HL-60/S4 treated with phorbol 12-myristate 13-acetate at 8.2 ng/mL for 4 days and 3 days (cell line): ENCODE measurements around the gene INPP5D.

Experiments
- in situ Hi-C: fragments of 300-500 bp; cut with MboI; formaldehyde crosslinking; loops from 2 replicates; pipeline ENCODE4 v1.15.0; 2022; ENCODE audit warnings: low sequenced_read_pairs

Gene INPP5D

DNA sequence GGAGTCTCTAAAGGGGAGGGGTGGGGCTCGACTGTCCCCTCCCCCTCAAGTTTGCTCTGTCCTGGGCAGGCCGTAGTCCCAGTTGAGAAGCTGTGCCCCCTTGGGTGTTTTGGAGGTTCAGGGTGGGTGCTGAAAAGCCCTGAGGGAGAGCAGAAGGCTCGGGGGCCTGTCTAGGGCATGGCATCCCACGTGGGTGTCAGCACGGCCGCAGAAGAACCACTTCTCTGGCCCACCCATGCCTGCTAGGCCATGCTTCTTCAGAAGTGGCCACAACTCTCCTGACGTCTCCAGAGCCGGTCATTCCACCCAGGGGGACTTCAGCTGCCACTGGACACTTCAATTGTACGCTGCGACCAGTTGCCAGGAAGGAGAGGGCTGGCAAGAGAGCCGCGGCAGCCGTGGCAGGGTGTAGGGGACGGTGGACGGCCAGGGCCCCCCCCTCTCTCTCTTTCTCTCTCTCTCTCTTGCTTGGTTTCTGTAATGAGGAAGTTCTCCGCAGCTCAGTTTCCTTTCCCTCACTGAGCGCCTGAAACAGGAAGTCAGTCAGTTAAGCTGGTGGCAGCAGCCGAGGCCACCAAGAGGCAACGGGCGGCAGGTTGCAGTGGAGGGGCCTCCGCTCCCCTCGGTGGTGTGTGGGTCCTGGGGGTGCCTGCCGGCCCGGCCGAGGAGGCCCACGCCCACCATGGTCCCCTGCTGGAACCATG is at the start of gene INPP5D:
TSS of gene INPP5D (plus strand) at position 546 of the 704 bp plus-strand sequence. CDS start at position 683, 137 bp downstream.
- in situ Hi-C loops, result no loop called here

DNA sequence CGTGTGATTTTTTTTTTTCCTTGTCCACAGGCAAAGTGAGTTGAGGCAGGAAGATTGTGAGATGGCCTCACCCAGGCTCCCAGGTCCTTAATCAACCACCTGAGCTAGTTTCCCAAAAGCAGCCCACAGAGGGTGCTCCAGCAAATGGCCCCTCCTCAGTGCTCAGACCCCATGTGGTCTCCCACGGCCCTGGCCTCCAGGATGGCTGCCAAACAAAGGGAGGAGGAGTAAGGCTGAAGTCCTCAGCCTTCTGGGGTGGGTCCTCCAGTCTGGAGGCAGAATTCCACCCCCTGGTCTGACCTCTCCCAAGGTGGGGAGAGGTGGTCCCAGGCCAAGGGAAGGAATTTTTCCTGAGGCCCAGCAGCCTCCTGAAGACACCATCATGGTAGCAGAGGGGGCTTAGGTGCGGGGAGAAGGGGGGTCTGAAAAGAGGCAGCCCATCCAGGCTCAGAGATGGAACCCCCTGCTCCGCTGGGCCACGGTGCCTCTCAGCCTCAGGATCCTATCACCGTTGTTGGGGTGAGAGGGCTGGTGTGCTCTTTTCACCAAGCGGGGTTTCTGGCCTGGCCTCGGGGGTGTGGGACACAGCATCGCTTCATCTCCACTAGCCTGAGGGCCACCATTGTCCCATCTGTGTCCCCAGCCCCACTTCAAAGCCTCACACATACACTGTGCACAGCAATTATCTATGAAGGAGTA is 49.4 kb upstream of the INPP5D start:
- in situ Hi-C loops, result no loop called here

DNA sequence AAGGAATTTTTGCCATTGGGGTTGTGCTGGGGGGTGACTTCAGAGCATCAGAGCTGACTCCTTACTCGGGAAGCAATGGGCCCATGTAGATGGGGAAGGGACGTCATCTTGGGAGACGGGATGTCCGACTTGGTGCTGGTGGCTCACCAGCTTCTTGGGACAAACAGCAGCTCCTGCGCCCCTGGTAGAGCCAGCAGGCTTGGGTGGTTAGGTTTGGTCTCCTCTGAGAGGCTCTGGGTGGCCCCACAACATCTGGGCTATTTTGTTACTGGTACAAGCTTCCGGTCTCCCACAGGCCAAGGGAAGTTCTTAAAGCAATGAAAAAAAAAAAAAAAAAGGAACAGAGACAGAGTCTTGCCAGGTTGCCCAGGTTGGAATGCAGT is 48.9 kb upstream of the INPP5D start:
- in situ Hi-C loops, result no loop called here

DNA sequence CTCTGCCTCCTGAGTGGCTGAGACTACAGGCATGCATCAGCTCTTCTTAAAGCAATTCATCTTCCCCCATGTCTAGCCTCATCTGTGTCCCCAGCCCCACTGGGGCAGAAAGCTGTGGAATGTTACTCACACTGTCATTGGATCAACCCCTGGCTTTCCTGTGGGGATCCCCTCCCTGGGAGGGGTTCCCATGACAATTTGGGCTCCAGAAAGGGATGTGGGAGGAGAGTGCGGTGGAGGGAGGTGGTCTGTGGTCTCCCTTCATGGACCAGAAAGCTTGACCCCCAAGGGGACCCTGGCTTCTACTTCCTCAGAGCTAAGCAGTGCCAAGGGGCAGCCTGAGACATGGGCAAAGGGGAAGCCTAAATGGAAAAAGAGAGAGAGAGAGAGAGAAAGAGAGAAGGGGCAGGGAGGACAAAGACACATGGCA is 48.4 kb upstream of the INPP5D start:
- in situ Hi-C loops, result no loop called here

DNA sequence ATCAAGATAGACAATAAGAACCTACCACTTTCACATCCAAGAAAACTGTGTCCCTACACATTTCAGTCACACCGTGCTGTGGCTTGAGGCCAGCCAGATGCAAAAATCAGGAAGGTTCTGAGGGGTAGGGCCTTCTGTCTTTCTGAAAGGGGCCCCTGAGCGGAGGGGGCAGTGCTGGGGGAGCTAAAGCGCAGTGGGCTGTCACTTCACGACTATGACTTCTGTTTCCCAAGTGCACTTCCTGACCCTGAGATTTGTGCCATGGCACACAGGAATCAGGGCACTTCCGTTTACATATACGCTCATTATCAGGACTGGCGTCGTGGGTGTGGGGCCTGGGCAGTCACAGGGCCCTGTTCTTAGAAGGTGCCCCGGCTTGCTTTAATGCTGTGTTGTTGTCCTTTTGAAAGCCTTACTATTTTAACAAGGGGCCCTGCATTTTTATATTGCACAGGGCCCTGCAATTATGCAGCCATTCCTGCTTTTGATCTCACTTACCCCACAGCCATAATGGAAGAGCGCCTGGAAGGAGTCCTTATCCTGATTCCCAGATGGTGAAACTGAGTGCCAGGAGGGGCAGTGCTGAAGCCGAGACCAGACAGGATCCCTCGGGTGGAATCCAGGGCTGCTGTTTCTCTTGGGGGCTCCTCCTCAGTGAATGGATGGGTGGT is 47.7 kb upstream of the INPP5D start:
- in situ Hi-C loops, result no loop called here

DNA sequence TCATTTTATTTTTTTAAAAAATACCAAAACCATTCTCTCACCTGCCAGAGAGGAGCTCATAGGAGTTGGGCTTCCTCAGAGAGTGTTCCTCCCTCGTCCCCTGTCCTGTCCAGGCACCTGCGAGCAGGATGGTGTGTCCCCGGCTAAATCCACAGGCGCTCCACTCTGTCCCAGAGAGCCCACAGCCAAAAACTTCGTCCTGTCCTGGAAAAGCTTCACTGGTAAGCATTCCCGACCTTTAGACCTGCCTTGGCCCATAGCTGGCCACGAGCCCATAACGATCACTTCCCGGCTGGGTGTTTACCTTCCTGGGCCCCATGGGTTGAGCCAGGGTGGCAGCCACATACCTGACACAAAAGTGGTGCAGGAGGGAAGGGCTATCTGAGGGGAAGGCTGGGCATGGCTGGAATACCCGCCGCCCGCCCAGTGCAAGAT is 47.1 kb upstream of the INPP5D start, which contains the start of gene NGEF:
TSS of gene NGEF (minus strand) at position 230 of the 435 bp plus-strand sequence. CDS start 38,366 bp downstream, outside the sequence.
- in situ Hi-C loops, result no loop called here

DNA sequence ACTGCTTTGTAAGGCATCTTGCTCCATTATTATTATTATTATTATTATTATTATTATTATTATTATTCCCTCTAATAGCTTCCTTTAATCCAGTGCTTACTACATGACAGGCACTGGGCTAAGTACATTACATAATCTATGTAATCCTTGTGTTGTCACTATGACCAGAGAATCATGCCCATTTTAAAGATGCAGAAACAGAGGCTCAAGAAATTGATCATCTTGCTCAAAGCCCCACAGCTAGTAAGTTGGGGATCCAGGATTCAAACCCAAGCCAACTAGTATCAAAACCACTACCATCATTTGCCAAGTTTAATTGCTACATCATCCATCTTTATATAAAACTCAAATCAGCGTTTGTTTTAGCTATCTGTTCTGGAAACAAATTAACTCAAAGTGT is 46.5 kb upstream of the INPP5D start:
- in situ Hi-C loops, result no loop called here

DNA sequence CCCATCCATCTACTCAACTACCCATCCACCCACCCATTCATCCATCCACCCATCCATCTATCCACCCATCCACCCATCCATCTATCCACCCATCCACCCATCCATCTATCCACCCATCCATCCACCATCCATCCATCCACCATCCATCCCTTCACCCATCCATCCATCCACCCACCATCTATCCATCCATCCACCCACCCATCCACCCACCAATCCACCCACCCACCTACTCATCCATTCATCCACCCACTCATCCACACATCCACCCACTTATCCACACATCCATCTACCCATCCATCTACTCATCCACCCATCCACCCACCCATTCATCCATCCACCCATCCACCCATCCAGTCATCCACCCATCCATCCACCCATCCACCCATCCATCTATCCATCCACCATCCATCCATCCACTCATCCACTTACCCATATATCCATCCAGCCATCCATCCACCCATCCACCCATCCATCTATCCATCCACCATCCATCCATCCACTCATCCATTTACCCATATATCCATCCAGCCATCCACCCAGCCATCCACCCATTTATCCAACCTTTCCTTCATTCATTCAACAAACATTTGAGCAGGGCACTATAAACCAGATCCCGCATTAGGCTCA is 45.0 kb upstream of the INPP5D start:
- in situ Hi-C loops, result no loop called here

DNA sequence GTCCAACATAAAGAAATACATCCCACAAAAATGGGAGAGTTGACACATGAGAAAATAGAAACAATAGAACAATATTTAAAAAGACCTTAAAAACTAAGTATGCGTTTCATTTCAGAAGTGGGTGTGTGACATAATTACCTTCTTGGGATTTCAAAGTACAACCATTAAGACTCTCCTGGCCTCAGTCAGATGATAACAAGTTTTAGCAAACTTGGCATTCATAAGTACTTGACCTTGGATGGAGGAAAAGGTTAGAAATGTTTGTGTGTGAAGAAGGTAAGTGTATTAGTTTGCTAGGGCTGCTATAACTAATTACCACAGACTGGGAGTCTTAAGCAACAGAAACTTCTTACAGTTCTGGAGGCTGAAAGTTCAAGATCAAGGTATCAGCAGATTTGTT is 42.2 kb upstream of the INPP5D start:
- in situ Hi-C loops, result no loop called here

DNA sequence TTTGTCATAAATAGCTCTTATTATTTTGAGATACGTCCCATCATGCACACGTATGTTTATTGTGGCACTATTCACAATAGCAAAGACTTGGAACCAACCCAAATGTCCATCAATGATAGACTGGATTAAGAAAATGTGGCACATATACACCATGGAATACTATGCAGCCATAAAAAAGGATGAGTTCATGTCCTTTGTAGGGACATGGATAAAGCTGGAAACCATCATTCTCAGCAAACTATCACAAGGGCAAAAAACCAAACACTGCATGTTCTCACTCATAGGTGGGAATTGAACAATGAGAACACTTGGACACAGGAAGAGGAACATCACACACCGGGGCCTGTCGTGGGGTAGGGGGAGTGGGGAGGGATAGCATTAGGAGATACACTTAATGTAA is 40.5 kb upstream of the INPP5D start:
- in situ Hi-C loops, result loop anchor here (10.0 kb wide), 1 partner anchor 155 kb away; no protein-coding TSS in a partner anchor

DNA sequence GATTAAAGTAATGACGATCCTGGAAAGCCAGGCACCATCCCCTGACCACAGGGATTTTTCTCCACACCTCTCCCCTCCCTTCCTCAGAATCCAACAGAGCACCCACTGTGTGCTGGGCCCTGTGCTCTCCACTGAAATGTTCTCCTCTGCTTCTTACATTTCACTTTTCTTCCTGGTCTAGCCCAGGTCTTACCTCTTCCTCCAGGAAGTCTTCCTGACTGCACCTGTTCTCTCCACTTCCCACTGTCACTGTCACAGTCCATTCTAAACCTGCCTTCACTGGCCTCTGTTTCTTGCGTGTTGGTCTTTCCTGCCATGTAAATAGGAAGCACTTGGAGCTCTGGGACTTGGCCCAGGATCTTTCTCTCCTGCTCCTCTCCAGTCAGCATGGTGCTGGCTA is 39.7 kb upstream of the INPP5D start:
- in situ Hi-C loops, result loop anchor here (10.0 kb wide), 1 partner anchor 156 kb away; no protein-coding TSS in a partner anchor

DNA sequence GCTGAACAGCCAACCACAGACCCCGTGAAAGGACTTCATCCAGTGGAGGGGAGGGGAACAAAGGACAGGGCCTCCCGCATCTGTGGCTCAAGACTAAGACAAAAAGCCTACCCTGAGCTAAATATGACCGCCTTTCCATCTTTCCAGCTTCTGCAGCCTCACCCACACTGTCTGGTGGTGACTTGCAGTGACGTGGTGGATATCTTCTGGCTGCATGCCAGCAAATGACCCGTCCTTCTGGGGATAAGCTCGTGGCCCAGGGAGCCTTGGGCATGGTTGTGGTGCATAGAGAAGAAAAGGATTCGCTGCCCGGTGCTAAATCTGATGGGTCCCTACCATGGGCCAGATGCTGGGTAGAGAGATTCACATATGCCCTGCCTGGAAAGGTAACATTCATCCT is 38.4 kb upstream of the INPP5D start:
- in situ Hi-C loops, result loop anchor here (10.0 kb wide), 1 partner anchor 157 kb away; no protein-coding TSS in a partner anchor

DNA sequence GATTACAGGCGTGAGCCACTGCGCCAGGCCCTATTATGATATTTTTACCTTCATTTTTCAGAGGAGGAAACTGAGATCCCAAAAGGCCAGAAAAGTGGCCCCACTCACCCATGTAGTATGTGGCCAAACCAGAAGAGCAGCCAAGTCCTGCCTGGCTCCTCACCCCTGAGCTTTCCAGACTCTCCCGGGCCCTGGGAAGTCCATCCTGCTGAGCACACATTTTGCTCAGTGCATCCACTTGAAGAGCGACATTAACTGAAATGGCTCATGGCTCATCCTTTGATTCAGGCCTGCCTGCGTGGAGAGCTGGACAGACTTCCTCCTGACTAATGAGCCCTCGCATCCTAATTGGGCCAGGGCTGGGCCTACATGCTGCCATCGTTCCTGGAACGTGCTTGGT is 37.6 kb upstream of the INPP5D start:
- in situ Hi-C loops, result loop anchor here (10.0 kb wide), 1 partner anchor 158 kb away; no protein-coding TSS in a partner anchor

DNA sequence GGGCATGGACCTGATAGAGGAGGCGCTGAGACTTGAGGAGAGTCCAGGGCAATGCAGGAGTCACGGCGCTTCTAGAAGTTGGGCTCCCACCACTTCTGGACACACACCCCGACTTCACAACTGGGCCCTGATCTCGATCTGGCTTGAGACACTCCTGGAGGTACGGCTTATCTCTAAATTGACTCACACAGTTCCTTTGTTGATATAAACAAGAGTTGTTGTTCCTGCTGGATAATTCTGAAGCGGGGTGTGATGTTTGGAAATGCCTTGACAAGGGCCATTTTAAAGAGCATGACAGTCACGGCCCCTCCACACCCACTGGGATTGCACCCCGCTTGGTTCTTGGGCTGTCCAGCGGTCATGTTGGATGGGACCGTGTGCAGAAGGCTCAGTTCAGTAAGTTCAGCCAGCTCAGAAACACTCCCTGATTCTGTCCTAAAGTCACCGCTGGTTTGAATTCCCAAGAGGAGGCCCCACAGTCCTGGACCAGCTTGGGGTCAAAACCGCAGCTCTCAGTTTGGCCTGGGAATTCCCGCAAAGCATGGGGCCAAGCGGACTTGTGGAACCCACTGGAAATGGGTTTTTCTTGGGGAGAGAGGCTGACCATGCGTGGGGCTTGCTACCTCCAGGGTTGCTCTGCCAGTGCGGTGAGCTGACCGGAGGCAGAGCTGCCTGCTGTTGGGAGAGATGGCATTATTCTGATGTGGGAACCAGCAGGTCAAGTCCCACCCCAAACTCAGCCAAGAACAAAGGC is 37.0 kb upstream of the INPP5D start:
- in situ Hi-C loops, result loop anchor here (10.0 kb wide), 1 partner anchor 158 kb away; no protein-coding TSS in a partner anchor

DNA sequence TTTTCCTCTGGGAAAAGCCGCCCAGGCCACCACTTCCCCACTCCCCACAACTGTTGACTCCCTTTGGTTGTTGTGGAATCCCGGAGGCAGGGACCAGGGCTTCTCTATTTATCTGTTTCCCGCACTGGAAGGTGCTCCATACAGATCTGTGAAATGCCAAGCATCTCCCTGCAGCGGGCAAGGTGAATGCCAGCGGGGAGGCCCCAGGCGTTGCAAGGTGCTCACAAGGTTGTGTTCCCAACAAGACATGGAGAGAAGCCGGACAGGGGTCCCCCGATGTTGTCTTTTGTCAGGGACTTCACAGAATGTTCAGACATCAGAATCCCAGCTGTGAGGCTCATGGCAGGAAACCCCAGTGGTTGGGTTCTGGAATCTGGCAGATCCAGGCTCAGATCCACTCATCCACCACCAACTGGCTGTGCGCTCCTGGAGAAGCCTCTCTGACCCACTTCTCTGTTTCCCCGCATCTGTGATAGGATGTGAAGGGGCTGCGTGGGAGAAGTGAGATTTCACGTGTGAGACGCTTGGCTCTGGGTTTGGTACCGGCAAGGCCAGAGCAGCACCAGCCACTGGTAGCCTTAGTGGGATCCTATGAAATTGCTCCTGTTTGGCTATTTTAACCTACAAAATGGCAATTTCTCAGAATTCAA is 36.3 kb upstream of the INPP5D start:
- in situ Hi-C loops, result loop anchor here (10.0 kb wide), 1 partner anchor 159 kb away; no protein-coding TSS in a partner anchor

DNA sequence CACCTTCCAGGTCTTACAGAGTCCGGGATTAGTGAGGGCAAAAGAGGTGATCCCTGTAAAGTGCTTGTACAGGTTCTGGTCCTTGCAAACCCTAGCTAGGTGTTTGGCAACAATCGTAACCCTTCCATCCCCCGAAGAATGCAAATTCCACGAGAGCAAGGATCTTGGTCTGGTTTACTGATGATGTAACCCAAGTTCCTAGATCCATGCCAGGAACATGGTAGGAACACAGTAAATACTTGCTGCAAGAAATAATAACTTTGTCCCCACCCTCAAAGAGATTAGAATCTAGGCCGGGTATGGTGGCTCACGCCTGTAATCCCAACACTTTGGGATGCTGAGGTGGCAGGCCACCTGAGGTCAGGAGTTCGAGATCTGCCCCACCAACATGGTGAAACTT is 34.4 kb upstream of the INPP5D start:
- in situ Hi-C loops, result loop anchor here (10.0 kb wide), 1 partner anchor 161 kb away; no protein-coding TSS in a partner anchor

DNA sequence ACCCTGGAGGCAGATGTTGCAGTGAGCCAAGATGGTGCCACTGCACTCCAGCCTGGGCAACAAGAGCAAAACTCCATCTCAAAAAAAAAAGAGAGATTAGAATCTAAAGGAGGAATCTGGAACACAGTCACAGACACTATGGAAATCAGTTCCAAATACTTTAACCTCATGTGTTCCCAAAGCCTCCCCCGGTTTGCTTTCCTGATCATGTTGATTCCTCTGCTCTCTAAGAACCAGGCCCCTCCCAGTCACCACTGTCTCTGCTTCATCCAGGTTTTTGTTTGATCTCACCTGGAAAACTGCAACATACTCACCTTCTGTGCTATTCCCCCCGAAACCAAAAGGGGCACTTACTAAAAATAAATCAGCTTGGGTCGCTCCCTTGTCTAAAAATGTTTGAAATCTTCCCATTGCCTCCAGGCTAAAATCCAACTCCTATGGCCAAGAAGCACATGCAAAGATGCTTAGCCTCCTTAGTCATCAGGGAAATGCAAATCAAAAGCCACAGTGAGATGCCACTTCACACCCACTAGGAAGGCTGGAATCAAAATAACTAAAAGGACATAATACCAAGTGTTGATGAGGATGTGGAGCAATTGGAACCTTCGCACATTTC is 33.8 kb upstream of the INPP5D start:
- in situ Hi-C loops, result loop anchor here (10.0 kb wide), 1 partner anchor 162 kb away; no protein-coding TSS in a partner anchor

DNA sequence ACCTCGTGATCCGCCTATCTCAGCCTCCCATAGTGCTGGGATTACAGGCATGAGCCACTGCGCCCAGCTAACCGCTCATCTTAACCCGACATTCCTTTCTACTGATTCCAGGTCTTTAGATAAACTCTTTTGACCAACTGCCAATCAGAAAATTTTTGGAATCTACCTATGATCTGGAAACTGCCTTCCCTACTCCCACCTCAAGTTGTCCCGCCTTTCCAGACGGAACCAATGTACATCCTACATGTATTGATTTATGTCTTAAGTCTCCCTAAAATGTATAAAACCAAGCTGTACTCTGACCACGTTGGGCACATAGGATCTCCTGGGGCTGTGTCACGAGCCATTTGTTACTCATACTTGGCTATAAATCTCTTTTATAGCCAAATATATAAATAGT is 30.8 kb upstream of the INPP5D start:
- in situ Hi-C loops, result loop anchor here (10.0 kb wide), 1 partner anchor 165 kb away; no protein-coding TSS in a partner anchor
